GM21528 (cell line): ENCODE results near the gene MKNK2.
"Not testable (repeated sequence)": the region's sequence is repeated elsewhere in the genome, so short reads cannot be mapped to it uniquely, and the experiment has no call there.

Experiments used
- ATAC-seq: cut with Tn5 transposase; IDR thresholded peaks from one replicate; pipeline ENCODE4 v1.9.1; 2021; ENCODE audit warnings: mild to moderate bottlenecking, moderate library complexity; ENCODE audit not compliant: unreplicated experiment, low FRiP score

MKNK2 gene

DNA sequence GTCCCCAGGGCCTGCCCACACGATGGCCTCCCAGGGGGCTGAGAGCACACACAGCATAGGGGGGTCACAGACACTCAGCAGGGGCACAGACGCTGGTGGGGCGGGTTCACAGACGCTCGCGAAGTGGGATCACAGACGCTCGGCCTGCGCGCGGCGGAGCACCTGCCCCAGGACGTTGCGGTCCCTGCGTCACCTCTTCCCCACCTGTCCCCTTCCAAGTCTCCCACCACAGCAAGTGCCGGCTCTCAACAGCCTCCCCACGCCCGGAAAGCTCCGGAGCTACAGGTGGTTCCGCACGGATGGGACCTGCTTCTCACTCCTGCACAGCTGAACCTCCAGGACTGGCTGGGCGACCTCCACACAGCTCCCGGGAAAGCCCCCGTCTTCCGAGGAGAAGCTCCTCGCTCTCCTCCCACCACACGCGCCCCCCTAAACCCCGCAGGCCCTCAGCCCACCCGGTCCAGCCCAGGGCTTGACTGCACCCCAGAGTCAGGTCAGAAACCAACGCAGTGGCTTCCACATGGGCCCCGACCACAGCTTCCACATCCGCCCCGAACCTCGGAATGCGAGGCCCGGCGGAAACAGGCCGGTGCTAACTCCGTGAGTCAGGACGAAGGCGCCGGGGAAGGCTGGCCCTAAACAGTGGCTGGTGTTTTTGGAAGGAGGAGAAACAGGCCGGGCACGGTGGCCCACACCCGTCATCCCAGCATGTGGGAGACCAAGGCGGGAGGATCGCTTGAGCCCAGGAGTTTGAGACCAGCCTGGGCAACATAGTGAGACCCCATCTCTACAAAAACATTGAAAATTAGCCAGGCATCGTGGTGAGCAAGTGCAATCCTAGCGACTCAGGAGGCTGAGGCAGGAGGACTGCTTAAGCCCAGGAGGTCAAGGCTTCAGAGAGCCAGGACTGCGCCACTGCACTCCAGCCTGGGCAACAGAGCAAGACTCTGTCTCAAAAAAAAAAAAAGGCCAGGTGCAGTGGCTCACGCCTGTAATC, 52.0 kb downstream of the MKNK2 start:
- ATAC-seq = no peak

DNA sequence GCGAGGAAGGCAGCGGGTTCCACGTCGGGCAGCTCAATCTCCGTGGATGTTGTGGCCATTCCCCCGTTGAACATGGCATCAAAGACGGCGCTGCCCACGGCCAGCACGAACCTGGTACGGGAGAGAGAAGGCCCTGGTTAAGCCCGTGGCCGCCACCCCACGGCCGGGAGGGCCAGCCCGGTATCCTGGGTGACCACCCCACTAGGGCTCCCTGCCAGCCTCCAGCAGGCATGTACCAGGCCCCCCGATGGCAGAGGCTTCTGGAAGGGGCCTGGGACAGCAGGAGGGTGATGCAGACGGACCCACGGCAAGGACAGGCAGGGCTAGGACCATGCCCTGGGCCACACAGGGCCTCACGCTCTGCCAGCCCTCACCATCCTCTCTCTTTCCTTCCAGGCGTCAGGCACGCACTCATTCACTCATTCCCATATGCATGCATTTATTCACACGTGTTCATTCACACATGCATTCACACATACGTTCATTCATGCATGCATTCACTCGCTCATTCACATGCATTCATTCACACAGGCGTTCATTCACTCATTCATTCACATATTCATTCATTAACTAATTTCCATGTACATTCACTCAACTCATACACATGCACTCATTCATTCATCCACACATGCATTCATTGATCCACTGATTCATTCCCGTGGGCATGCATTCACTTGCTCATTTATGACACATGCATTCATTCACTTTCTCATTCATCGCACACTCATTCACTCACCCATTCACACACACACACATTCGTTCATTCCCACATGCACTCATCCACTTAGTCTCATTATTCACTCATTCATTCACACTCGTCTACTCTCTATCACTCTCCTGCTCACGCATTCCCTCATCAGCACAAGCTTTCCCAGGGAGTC, 53.5 kb downstream of the MKNK2 start:
- no peak for ATAC-seq

DNA sequence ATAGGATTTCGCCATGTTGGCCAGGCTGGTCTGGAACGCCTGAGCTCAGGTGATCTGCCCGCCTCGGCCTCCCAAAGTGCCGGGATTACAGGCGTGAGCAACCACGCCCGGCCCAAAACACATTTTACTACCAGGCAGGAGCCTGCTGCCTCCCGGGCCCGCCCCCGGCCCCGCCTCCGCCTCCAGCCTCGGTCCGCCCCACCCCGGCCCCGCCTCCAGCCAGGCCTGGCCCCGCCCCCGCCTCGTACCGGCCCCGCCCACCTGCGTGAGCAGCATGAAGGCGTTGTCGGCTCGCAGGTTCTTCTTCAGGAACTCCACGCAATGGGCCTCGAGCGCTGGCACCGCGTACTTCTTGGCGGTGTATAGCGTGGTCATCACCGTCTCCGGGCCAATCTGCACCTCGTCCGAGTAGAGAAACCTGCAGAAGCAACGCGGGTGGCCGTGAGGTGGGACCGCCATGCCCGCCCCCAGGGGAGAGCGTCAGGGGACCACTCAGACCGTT, 58.2 kb downstream of the MKNK2 start:
- ATAC-seq = no peak

DNA sequence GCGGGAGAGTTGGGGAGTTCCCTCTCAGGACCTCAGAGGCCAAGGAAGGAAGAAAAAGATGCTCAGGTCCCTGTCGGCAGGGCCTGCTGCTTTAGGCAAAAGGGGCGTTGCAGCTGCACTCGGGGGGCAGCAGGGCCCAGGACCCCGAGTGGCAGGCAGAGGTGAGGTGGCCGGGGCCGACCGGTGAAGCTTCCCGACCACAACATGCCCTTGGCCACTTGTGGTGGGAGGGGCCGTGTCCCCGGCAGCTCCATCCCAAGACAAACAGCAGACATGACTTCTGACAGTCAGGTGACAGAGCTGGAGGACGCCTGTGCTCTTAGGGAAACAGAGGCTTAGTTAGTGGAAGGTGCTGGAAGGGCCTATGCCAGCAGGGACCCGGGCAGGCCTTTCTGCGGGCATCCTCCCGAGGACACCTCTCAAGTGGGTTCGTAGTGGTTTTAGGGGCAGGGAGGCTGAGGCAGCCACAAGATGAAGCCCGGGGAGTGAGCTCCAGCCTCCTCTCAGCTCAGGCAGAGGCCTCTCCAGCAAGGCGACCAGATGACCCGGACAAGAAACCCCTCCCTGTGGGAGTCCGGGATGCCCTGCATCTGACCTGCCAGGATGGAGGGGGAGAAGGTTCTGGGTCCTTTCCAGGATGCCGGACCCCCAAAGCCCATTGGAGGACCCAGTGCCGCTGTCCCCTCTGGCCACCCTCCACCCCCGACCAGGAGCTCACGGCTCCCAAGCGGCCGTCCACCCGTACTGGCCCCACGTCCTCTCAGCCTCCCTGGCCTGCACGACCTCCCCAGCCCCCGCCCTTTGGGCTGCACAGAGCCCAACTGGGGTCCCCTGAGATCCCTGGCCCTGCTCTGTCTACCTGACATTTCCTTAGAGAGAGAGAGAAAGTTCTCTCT, 59.8 kb downstream of the MKNK2 start:
- no peak for ATAC-seq

DNA sequence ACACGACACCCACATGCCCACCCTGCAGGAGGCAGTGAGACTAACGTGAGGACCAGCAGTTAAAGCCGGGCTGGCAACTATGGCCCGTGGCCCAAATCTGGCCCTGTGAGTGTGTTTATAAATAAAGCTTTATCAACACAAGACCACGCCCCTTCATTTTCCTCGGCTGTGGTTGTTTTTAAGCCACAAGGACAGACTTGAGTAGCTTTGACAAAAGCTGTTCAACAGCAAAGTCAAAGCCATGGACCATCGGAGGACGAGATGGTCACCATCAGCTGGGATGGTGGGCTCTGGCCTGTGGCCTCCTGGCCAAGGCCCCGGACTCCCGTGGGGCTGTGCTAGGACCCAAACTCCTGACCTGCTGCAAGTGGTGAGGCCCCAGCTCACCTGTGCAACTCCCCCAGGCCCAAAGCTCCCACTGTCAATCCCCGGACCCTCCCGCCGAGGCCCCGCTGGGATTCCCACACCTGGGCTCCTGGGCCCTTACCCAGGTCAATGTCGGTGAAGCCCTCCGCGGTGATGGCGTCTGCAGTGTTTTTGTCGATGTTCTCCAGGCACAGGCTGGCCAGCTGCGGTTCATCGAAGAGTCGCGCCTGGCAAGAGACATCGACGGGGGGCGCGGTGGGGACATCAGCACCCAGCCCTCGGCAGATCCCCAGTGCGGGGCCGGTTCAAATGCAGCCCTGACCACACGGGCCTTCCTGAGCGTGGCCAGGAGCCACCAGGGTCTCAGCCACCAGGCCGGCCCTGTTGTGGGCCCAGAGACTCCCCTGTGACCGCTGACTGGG, 60.6 kb downstream of the MKNK2 start:
- ATAC-seq = no peak

DNA sequence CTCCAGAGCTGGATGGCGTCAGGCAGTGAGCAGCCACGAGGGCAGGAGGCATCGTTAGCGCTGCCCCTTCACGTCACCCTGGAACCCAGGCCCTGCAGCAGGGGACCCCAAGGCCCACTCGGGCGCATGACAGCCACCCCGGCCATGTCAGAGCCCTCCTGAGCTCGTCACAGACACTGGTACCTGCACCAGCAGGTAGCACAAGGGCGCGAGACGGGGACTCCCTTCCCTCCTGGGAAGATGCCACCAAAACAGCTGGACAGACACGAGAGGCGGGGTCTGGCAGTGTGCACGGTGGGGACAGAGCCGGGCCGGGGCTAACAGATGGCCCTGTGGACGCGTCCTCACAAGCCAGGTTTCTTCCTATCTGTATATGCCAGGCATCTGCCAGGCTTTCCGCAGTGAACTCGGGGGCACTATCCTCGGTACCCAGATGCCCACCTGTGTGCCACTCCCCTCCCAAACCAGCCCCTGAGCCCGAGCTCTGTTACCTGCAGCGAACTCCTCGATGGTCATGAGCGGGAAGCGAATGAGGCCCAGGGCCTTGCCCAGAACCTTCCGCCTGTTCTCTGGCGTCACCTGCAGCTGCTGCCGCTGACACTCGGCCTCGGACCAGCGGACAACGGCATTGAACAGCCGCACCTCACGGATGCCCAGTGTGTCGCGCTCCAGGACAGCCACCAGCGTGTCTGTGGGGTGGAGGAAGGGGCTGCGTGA, 61.4 kb downstream of the MKNK2 start:
- no peak for ATAC-seq

DNA sequence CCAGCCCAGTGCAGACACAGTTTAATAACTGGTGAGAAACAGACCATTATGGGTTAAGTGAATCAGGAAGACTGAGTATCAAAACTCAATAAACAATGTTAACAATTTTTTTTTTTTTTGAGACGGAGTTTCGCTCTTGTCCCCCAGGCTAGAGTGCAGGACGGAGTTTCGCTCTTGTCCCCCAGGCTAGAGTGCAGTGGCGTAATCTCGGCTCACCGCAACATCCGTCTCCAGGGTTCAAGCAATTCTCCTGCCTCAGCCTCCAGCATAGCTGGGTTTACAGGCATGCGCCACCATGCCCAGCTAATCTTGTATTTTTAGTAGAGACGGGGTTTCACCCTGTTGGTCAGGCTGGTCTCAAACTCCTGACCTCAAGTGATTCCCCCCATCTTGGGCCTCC, 62.6 kb downstream of the MKNK2 start:
- ATAC-seq = not testable (repeated sequence)
